ENCODE results near the gene SLC25A13.

SLC25A13 gene

DNA sequence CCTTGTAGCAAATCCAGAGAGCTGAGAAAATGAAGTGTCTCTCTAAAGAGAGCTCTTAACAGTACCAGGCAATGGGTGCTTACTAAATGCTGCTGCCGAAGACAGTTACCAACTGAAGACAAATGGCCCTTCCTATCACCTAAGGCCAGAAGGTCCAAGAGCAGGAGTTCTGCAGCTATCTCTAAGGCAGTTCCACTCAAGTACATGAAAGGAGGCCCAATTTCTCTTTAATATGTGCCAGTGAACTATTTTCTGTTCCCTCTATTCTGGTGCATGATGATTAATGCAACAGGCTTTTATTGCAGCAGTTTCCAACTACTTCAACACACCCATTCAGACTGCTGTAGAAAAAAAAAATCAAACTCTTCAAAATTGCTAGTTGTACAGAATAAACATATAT lies 122.5 kb downstream of the SLC25A13 start:
- H3K4me3 ChIP-seq (ENCODE audit: low read depth, low read length), result no peak overlapping the region
- in situ Hi-C loops (cut with HindIII; ENCODE audit: low sequenced_read_pairs), result no loop called here
- peak; percentile 15 for DNase-seq (ENCODE audit: low read depth, low spot score)
- TF ChIP-seq, protein P1, sequence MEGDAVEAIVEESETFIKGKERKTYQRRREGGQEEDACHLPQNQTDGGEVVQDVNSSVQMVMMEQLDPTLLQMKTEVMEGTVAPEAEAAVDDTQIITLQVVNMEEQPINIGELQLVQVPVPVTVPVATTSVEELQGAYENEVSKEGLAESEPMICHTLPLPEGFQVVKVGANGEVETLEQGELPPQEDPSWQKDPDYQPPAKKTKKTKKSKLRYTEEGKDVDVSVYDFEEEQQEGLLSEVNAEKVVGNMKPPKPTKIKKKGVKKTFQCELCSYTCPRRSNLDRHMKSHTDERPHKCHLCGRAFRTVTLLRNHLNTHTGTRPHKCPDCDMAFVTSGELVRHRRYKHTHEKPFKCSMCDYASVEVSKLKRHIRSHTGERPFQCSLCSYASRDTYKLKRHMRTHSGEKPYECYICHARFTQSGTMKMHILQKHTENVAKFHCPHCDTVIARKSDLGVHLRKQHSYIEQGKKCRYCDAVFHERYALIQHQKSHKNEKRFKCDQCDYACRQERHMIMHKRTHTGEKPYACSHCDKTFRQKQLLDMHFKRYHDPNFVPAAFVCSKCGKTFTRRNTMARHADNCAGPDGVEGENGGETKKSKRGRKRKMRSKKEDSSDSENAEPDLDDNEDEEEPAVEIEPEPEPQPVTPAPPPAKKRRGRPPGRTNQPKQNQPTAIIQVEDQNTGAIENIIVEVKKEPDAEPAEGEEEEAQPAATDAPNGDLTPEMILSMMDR (IDR thresholded peaks at IDR 0.05; ENCODE audit: low read depth, low read length), result no peak

DNA sequence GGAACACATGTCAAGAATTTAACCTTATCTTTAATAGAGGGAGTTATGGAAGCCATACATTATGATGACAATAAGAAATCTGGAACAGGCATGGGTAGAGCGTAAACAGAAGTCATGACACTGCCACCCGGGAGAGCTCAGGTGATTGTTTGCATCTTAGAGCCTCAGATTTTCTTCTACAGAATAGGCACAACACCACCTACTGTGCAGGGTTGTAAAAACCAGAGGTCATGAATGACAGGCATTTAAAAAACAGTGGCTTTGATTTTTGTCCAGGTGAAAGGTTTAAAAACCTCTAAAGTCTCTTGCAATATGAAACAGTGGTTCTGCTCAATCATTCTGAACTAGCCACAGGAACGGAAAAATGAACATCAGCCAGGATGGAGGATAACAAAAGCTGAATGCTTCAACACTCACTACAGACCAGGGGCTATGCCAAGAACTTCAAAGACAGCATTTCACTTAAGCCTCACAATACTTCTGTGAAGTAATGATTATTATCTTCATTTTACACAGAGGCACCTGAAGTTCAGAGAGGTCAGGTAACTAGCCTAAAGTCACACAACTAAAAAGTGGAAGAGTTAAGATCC lies 123.8 kb downstream of the SLC25A13 start:
- H3K4me3 ChIP-seq (ENCODE audit: low read depth, low read length), result no peak overlapping the region
- peak; percentile 15 for DNase-seq (ENCODE audit: low read depth, low spot score)
- TF ChIP-seq, protein P1 (IDR thresholded peaks at IDR 0.05; ENCODE audit: low read depth, low read length), result no peak
- in situ Hi-C loops (cut with HindIII; ENCODE audit: low sequenced_read_pairs), result no loop called here

DNA sequence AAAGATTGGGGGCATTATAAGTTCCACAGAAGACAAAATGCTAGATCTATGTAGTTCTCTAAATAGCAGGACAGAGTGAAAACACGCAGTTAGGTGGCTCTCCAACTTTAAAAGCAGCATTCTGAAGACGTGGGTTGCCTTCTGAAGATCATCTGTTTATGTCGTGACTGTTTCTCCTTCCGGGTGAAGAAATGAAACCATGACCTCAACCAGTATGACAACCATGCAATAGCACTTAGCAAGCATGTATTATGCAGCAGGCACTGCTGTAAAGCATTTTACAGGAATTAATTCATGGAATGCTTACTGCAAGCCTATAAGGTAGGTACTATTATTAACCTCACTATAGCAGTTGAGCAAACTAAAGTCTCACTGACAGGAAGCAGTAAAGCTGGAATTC lies 125.2 kb downstream of the SLC25A13 start:
- H3K4me3 ChIP-seq (ENCODE audit: low read depth, low read length), result no peak overlapping the region
- DNase-seq (ENCODE audit: low read depth, low spot score), result no peak
- TF ChIP-seq, protein P1 (IDR thresholded peaks at IDR 0.05; ENCODE audit: low read depth, low read length), result no peak
- in situ Hi-C loops (cut with HindIII; ENCODE audit: low sequenced_read_pairs), result no loop called here

DNA sequence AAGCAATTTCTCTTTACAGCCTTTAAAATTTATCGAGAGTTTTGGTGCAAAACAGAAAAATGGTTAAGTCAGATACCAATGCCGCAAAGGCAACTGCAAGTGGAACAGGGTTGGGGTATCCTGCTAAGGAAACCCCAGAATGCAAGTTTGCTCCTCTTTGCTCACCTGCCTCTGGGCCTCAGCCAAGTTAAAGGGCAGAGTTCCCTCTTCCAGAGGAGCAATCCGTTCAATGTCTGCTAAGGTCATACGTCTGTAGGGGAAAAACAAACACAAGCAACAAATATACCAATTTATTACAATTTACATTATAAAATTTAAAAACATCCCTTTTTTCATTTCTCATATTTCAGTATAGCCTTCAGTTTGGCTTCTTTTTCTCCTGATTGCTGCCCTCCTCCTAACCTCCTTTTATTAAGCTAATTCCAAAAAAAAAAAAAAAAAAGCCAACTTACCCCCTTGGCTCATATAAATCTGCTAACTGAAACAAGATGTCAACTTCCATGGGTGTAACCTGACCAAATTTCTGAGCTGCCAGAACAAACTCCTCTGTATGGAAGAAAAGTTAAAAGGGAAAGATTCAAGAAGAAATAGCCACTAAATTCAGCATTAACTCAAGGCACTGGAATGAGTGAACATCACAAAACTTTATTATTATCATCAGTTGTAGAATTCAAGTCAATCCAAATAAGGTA lies 132.6 kb downstream of the SLC25A13 start:
- DNase-seq (ENCODE audit: low read depth, low spot score), result no peak
- H3K4me3 ChIP-seq (ENCODE audit: low read depth, low read length), result no peak overlapping the region
- TF ChIP-seq, protein P1 (IDR thresholded peaks at IDR 0.05; ENCODE audit: low read depth, low read length), result no peak
- in situ Hi-C loops (cut with HindIII; ENCODE audit: low sequenced_read_pairs), result no loop called here

DNA sequence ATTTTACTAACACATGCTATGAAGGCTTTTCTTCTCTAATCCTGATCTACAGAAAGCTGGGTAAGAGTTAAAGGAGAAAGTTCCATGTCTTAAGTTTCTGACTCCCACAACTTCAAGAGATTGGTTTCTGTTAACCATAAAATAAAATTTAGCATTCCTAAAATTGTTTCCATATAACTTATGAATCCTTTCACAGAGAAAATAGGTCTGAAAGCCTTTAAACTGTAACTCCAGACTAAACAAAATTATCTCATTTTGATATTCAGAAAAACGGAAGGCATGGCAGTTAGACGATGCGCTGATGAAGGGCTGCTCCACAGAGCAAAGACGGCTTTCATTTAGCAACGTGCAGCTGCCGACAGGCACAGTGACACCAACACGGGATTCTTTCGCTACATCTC lies 133.3 kb downstream of the SLC25A13 start:
- H3K4me3 ChIP-seq (ENCODE audit: low read depth, low read length), result no peak overlapping the region
- DNase-seq (ENCODE audit: low read depth, low spot score), result no peak
- in situ Hi-C loops (cut with HindIII; ENCODE audit: low sequenced_read_pairs), result no loop called here
- TF ChIP-seq, protein P1 (IDR thresholded peaks at IDR 0.05; ENCODE audit: low read depth, low read length), result no peak

DNA sequence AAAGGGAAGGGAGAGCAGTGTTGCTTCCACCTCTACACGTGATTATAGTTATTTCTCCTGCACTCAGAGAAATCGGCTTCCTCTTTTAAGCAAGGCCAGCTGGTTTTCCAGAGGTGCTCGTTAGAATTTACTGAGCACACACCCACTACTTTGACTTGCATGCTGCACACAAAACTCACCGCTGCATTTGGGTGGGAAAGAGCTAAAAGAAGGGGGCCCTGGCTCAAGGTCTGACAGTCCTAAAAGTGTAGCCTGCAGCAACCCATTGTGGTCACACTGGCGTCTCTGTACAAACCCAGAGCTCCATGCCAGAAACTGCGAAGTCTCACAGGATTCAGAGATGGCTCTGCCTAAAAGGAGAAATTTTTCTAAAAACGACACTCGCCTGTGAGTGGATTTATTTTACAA lies 133.7 kb downstream of the SLC25A13 start:
- H3K4me3 ChIP-seq (ENCODE audit: low read depth, low read length), result no peak overlapping the region
- DNase-seq (ENCODE audit: low read depth, low spot score), result no peak
- TF ChIP-seq, protein P1 (IDR thresholded peaks at IDR 0.05; ENCODE audit: low read depth, low read length), result no peak
- in situ Hi-C loops (cut with HindIII; ENCODE audit: low sequenced_read_pairs), result no loop called here
